Measurements from ENCODE around the gene STARD8. TPM values are rescaled to one million over a fixed set of nuclear protein-coding genes. Genes with fewer than 3 reads are reported as not detected.

STARD8 gene
- total RNA-seq, 1 donor = 2.6 TPM

Small RNA genes within 50 kb of the gene (small RNA-seq; reads per million reads assigned to genes)
- not detected for gene COX6CP12

Other genes starting within 250 kb of the STARD8 start
- 9.0 and 13.0 TPM in 2 replicates for gene OPHN1, start 214.2 kb upstream of the STARD8 start, total RNA-seq
- gene YIPF6, start 148.6 kb upstream of the STARD8 start, total RNA-seq = 26.1 and 43.2 TPM in 2 replicates
- 10.6 and 24.6 TPM in 2 replicates for gene EFNB1, start 181.4 kb downstream of the STARD8 start, total RNA-seq